ENCODE measurements around the gene RPS28. TPM values are rescaled to one million over a fixed set of nuclear protein-coding genes. Genes with fewer than 3 reads are reported as not detected.
"Not testable (repeated sequence)": the region's sequence is repeated elsewhere in the genome, so short reads cannot be mapped to it uniquely, and the experiment has no call there.

RPS28 gene
- polyA plus RNA-seq, 6 donors from 2014 or later = 1,256 to 2,811 (median 2,461) TPM

DNA sequence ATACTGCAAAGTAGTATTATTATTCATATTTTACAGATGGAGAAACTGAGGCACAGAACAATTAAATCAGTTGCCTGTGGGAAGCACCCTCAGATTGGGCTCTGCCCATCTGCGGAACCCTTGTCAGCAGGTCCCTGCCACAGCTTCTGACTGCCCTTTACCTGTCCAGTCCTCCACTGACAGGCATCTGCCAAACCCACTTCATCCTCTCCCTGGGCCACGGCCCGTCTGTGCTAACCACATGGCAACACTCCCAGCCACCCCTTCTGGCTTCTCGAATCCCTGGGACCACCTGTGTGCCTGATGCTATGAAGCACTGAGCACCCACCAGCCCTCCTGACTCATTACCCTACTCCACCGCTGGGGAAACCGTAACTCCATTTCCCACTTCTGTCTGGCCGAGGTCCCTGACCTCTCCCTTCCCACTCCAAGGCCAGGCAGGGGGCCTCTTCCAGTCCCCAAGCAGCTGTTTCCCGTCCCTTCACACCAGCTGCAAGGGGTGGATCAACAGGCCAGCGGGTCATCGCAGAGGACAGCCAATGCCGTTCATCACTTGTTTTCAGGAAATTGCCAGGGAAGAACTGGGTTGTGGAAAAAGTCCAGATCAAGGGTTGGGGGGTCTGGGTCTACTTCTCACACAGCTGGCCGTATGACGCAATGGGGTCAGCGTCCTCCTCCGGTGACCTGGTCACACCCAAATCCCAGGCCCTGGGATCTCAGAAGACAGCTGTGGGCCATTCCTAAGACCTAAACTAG is 19.2 kb downstream of the RPS28 start:
- peak overlapping the region in 1 of 8 donors; percentile 24 for H3K4me3 Mint-ChIP-seq
- ATAC-seq (ENCODE audit: low read depth in 2 of 2) (no peak), DNase-seq (no peak)
- peaks cover 0 to 23% (median 7%) of the 10 kb centered on the region in 3 donors for H3K4me1 Mint-ChIP-seq
- H3K9me3 Mint-ChIP-seq = peaks cover 0 to 3% (median 0%) of the 10 kb centered on the region in 7 donors
- no peak overlapping the region for H3K27ac Mint-ChIP-seq
- peaks cover 34 to 71% (median 43%) of the 10 kb centered on the region in 3 donors for H3K27me3 Mint-ChIP-seq
- H3K36me3 Mint-ChIP-seq = no peaks in the 10 kb centered on the region

GRCh38 chr19:8341504-8341903 is 20.2 kb downstream of the RPS28 start:
- H3K36me3 Mint-ChIP-seq; H3K27ac Mint-ChIP-seq; DNase-seq; ATAC-seq (ENCODE audit: low read depth in 2 of 2); H3K9me3 Mint-ChIP-seq: not testable (repeated sequence)
- H3K27me3 Mint-ChIP-seq = peaks cover 29 to 62% (median 34%) of the 10 kb centered on the region in 3 donors
- peaks cover 0 to 18% (median 4%) of the 10 kb centered on the region in 3 donors for H3K4me1 Mint-ChIP-seq
- peak overlapping the region in 5 of 8 donors; percentile 0 to 73 (median 53) for H3K4me3 Mint-ChIP-seq

GRCh38 chr19:8342316-8342683 is 21.0 kb downstream of the RPS28 start:
- Mint-ChIP-seq H3K36me3 (no peaks in the 10 kb centered on the region), H3K4me3 (peak overlapping the region in 5 of 8 donors; percentile 15 to 73 (median 50)), H3K4me1 (peaks cover 0 to 14% (median 4%) of the 10 kb centered on the region in 3 donors), H3K9me3 (peaks cover 0 to 3% (median 0%) of the 10 kb centered on the region in 7 donors), H3K27ac (peak overlapping the region in 1 of 6 donors; percentile 90), H3K27me3 (peaks cover 25 to 60% (median 30%) of the 10 kb centered on the region in 3 donors)
- ATAC-seq (ENCODE audit: low read depth in 2 of 2) (no peak), DNase-seq (no peak)

- H3K27me3 Mint-ChIP-seq = peaks cover 25 to 54% (median 25%) of the 10 kb centered on the region in 3 donors
- peak within 1 kb of the TSS in 4 of 6 donors; percentile 54 to 90 (median 60) for H3K27ac Mint-ChIP-seq
- peaks cover 0 to 3% (median 0%) of the 10 kb centered on the region in 7 donors for H3K9me3 Mint-ChIP-seq
- peaks cover 0 to 14% (median 4%) of the 10 kb centered on the region in 3 donors for H3K4me1 Mint-ChIP-seq
- peak; percentile 80 for DNase-seq
- H3K36me3 Mint-ChIP-seq = no peaks in the 10 kb centered on the region
- peak within 1 kb of the TSS; percentile 53 to 85 (median 76) for H3K4me3 Mint-ChIP-seq
- ATAC-seq (ENCODE audit: low read depth in 2 of 2) = peak; percentile 98 to 99
Observed at GRCh38 chr19:8342684-8343482, 21.6 kb downstream of the RPS28 start, which contains the start of gene KANK3. Gene KANK3 (minus strand): TSS chr19:8343262. CDS start chr19:8337828, 5,434 bp downstream.

GRCh38 chr19:8343483-8343844 is 22.2 kb downstream of the RPS28 start:
- H3K9me3 Mint-ChIP-seq = peaks cover 0 to 3% (median 0%) of the 10 kb centered on the region in 7 donors
- ATAC-seq (ENCODE audit: low read depth in 2 of 2) (no peak), DNase-seq (no peak)
- peaks cover 0 to 14% (median 4%) of the 10 kb centered on the region in 3 donors for H3K4me1 Mint-ChIP-seq
- peak overlapping the region in 7 of 8 donors; percentile 70 to 85 (median 76) for H3K4me3 Mint-ChIP-seq
- H3K27me3 Mint-ChIP-seq = peaks cover 21 to 48% (median 22%) of the 10 kb centered on the region in 3 donors
- no peaks in the 10 kb centered on the region for H3K36me3 Mint-ChIP-seq
- H3K27ac Mint-ChIP-seq = peak overlapping the region in 2 of 6 donors; percentile 54 to 56

- H3K4me3 Mint-ChIP-seq; H3K4me1 Mint-ChIP-seq; H3K36me3 Mint-ChIP-seq; DNase-seq; H3K9me3 Mint-ChIP-seq; ATAC-seq (ENCODE audit: low read depth in 2 of 2): not testable (repeated sequence)
- H3K27me3 Mint-ChIP-seq = peaks cover 24 to 36% (median 32%) of the 10 kb centered on the region in 3 donors
- peak overlapping the region in 1 of 6 donors; percentile 79 for H3K27ac Mint-ChIP-seq
Observed at GRCh38 chr19:8349629-8350372, 28.5 kb downstream of the RPS28 start.

GRCh38 chr19:8352134-8352827 is 31.0 kb downstream of the RPS28 start:
- H3K4me1 Mint-ChIP-seq = peaks cover 0 to 7% (median 3%) of the 10 kb centered on the region in 3 donors
- H3K36me3 Mint-ChIP-seq = peaks cover 0 to 8% of the 10 kb centered on the region in 2 donors
- H3K4me3 Mint-ChIP-seq = no peak overlapping the region
- peaks cover 0 to 6% (median 5%) of the 10 kb centered on the region in 7 donors for H3K9me3 Mint-ChIP-seq
- peak overlapping the region in 2 of 6 donors; percentile 38 to 44 for H3K27ac Mint-ChIP-seq
- no peak for DNase-seq
- no peak for ATAC-seq (ENCODE audit: low read depth in 2 of 2)
- H3K27me3 Mint-ChIP-seq = peaks cover 22 to 39% (median 24%) of the 10 kb centered on the region in 3 donors

DNA sequence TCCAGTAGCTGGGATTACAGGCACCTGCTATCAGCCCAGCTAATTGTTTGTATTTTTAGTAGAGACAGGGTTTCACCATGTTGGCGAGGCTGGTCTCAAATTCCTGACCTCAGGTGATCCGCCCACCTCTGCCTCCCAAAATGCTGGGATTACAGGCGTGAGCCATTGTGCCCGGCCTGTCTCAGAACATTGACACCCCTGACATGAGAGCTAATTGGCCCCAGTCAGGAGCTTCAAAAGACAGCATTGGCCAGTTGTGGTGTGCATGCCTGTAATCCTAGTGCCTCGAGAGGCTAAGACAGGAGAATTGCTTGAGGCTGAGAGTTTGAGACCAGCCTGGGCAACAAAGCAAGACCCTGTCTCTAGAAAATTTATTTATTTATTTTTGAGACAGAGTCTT is 31.5 kb downstream of the RPS28 start:
- not testable (repeated sequence) for H3K9me3 Mint-ChIP-seq; ATAC-seq (ENCODE audit: low read depth in 2 of 2); H3K4me3 Mint-ChIP-seq; H3K27ac Mint-ChIP-seq; H3K36me3 Mint-ChIP-seq; DNase-seq; H3K4me1 Mint-ChIP-seq
- H3K27me3 Mint-ChIP-seq = peaks cover 19 to 39% (median 22%) of the 10 kb centered on the region in 3 donors

DNA sequence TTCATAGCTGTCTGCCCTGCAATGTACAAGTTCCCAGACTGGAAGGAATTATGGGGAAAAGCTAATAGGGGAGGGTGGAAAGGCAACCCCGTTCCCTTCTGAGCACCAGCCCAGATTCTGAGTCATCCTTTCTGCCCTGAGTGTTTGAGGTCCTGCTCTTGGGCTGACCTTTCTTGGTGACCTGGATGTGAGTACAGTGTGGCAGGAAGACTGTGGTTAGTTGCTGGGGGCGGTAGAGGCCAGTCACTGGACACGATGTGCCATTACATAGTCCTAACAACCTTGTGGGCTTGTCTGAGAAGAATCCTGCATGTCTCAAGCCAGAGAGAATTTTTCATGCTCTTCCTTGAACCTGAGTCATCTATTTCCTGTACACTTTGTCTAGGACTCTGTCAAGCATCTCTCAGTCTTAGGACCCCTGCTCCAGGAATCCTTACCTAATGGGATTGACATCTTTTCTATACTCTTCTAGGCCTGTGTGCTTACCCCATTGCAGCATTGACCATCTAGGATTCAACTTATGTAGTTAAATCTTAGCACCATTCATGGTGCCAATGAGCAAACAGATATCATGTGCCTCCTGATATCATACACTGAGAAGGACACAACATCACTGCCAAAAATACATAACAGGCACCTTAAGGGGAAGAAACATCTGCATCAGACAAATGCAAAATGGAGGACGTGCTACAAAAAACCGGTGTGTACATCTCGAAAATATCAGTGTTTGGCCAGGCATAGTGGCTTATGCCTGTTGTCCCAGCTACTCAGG is 34.5 kb downstream of the RPS28 start:
- Mint-ChIP-seq H3K36me3 (peaks cover 0 to 8% of the 10 kb centered on the region in 2 donors), H3K9me3 (peaks cover 0 to 6% (median 5%) of the 10 kb centered on the region in 7 donors), H3K4me1 (peaks cover 0 to 7% (median 3%) of the 10 kb centered on the region in 3 donors), H3K27ac (no peak overlapping the region), H3K27me3 (peaks cover 11 to 26% (median 26%) of the 10 kb centered on the region in 3 donors), H3K4me3 (no peak overlapping the region)
- DNase-seq = no peak
- no peak for ATAC-seq (ENCODE audit: low read depth in 2 of 2)

DNA sequence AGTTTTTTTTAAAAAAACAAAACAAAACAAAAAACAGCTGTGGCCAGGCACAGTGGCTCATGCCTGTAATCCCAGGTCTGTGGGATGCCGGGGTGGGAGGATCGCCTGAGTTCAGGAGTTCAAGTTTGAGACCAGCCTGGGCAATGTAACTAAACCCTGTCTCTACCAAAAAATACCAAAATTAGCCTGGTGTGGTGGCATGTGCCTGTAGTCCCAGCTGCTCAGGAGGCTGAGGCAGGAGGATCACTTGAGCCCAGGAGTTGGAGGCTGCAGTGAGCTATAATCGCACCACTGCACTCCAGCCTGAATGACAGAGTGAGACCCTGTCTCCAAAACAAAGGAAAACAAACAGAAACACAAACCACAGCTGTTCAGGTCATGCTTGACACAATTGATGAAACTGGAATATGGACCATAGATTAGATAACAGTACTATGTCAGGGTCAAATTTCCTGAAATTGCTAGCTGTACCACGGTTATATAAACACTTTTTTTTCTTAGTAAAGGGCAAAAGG is 35.8 kb downstream of the RPS28 start:
- peaks cover 11 to 23% (median 18%) of the 10 kb centered on the region in 3 donors for H3K27me3 Mint-ChIP-seq
- H3K36me3 Mint-ChIP-seq = peaks cover 0 to 8% of the 10 kb centered on the region in 2 donors
- H3K4me1 Mint-ChIP-seq = peaks cover 0 to 6% (median 3%) of the 10 kb centered on the region in 3 donors
- no peak for DNase-seq
- H3K9me3 Mint-ChIP-seq = peaks cover 0 to 6% (median 5%) of the 10 kb centered on the region in 7 donors
- H3K4me3 Mint-ChIP-seq = no peak overlapping the region
- no peak overlapping the region for H3K27ac Mint-ChIP-seq
- ATAC-seq (ENCODE audit: low read depth in 2 of 2) = no peak

GRCh38 chr19:8358948-8359347 is 37.7 kb downstream of the RPS28 start:
- peaks cover 16 to 32% (median 26%) of the 10 kb centered on the region in 3 donors for H3K27me3 Mint-ChIP-seq
- no peak for DNase-seq
- H3K4me1 Mint-ChIP-seq = peaks cover 9 to 12% (median 10%) of the 10 kb centered on the region in 3 donors
- no peak overlapping the region for H3K4me3 Mint-ChIP-seq
- peaks cover 0 to 8% of the 10 kb centered on the region in 2 donors for H3K36me3 Mint-ChIP-seq
- ATAC-seq (ENCODE audit: low read depth in 2 of 2) = no peak
- peaks cover 0 to 6% (median 5%) of the 10 kb centered on the region in 7 donors for H3K9me3 Mint-ChIP-seq
- H3K27ac Mint-ChIP-seq = peak overlapping the region in 1 of 6 donors; percentile 66

Data from naive B cell (primary cell).